HG03442 (cell line): ENCODE results near the gene CPB1.

Source experiments
- ATAC-seq: cut with Tn5 transposase; IDR thresholded peaks from one replicate; pipeline ENCODE4 v1.9.1; 2021; ENCODE audit warnings: mild to moderate bottlenecking, moderate library complexity; ENCODE audit not compliant: unreplicated experiment

Gene CPB1

DNA sequence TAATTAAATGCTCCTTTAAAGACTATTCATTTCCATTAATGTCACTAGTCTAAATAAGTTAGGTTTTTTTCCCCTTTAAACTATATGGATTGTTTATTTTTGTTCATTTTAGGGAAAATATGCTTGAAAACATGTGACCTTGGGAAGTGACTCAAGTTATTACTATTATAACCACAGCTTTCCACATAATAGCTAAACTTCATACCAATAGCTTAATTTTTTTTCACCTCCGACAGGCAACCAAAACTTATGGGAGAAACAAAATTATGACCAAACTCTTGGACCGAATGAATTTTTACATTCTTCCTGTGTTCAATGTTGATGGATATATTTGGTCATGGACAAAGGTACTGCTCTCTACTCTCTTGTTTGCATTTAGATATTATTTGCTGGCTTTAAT, 53.7 kb downstream of the CPB1 start:
- no peak for ATAC-seq

DNA sequence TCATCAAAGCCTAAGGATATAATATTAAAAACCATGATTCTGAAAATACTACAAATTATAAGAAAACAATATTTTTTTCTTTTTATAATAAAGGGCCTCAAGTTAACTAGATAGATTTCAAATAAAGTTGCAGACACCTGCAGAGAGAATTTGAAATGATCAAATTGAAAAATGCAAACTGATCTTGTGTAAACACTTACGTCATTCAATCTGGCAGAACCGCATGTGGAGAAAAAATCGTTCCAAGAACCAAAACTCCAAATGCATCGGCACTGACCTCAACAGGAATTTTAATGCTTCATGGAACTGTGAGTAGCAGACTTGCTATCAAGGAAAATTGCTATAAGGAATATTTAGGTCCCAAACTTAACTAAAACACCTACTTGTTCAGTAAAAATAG, 54.7 kb downstream of the CPB1 start:
- ATAC-seq, result no peak

DNA sequence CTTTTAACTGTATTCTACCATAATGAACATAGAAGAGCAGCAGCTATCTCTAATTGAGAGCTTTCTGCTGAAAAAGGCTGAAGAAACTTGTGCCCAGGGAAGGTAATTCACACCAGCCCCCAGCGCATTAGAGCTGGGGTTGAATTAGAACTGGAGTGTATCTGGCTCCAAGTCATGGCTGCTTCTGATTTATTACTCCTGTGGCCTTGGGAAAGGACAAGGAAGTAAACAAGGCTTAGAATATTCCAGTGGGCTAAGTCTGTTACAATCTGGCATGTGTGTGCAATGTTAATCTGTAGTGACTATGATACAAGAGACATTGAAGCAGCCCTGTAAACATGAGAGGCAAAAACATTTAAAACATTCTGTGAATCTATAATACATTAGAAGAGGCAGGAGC, 55.6 kb downstream of the CPB1 start:
- ATAC-seq, result no peak

DNA sequence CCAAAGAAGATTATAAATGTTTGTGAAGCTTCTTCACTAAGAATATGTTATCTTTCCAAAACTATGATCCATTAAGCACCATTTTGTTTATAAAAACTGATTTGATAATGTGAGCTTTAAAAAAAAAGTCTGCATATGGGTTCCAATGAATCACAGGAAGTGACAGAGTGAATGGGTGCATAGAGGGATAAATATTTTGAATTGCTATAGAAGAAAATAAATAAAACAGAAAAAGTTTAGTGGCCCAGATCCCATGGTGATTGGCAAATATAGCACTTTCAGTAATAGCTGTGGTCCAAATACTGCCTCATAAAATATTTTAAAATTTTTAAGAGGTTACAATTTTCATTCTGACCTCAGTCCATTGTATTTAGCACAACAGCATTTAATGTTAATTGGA, 56.6 kb downstream of the CPB1 start:
- no peak for ATAC-seq

DNA sequence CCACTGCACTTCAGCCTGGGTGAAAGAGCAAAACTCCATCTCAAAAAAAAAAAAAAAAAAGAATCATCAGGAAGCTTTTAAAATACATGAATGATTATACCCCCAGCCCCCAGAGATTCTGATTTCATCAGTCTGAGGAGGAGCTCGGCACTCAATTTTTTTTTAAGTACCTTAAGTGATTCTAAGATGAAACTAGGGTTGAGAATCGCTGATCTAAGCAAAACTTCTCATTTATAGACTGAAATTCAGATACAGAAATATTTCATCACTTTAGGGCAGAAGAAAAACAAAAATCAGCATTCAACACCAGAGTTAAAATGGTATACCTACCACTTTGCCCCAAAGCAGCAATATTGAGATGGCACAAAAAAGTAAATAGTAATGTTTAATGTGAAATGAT, 62.2 kb downstream of the CPB1 start:
- no peak for ATAC-seq

DNA sequence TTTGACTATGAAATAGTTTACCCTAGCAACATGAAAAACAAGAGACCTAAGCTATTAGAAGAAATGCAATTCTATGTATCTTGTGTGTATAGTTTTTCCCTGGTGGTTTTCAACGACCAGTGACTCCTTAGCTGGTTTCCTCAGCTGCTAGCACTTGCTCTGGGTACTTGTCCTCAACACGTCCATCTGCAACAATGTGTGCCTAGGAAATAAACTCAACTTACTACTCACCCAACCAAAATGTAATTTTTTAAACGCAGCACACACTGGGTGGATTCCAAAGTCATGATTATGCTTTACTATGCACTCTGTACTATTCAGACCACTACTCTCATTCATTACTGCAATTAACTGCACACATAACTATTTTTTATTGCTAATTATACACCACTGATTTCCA, 68.5 kb downstream of the CPB1 start:
- ATAC-seq, result no peak

DNA sequence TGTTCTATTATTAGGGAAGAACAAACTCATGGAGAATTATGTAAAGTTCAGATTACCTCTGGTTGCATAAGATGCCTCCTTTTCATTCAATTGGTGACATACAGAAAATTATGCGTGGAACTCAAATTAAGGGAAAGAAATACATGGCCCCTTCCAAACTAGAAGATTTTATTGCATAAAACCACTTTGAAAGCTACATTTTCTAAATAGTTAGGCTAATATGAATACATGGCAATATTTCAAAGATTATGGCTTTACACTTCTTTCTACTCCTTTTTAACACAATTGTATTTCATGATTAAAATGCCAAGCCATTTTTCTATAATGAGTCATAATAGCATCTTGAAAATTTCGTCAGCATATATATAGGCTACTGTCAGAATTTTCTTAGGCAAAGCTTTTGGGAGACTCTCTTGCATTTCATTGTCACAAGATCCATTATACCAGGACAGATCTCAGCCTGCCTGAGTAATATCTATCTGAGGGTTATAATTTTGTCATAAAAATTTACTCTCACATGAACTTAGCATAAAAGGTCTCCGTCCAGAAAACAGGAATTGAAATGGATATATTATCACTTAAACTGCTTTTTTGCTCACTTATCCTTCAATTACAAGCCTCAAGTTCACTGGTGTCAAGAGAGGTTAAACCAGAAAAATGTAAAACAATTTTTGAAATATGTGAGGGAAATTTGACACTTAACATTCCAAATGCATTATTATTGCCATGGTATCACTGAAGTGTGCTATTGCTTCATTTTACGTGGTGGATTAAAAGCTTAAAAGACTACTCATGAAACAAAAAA, 74.6 kb downstream of the CPB1 start:
- no peak for ATAC-seq

DNA sequence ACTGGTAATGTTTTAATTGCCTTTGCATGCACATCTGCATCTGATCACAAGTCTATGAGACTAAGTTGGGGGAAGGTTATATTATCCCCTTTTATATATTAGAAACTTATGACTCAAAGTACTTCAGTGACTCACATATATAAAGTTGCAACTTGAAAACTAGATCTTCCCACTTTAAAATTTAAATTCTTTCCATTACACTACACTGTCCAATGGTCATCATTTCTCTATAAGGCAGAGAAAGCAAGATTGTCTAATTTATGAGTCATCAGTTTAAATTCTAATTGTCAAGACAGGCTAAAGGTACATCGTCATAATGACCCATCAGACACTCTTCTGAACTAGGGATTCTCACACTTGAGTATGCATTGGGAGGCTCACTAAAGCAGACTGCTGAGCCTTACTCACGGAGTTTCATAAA, 75.4 kb downstream of the CPB1 start:
- ATAC-seq, result no peak

DNA sequence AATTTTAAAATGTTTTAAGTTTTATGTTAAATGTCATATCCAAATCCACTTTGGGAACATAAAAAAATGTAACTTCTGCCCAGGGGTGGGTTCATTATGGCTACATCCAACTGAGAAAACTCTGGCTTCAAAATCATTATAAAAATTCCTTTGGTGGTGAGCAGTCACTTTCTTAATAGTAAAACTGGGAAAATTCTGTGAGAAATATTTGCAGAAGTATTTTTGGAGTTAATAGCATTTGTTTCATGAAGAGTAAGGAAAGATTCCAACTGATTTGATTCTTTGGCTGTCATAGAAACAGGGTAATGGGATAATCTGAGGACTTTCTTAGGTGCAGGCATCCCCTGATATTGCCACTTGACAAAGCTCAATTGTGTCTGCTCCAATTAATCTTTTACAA, 76.3 kb downstream of the CPB1 start:
- ATAC-seq, result no peak

DNA sequence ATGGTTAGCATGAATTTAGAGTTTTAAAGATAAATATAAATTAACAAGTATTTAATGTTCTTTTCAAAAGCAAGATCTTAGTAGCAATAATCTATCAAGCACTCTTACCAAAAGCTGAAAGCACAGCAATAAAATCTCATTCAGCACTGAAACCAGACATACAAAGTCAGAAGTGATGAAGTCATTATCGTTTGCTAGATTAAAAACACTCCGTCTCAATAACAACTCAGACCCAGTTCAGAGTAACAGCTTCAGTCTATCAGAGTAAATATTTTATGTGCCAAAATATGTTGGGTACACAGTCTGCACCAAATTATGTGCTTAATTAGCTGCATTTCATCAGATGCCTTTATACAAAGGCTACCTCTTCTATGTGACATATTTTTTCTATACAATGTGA, 79.1 kb downstream of the CPB1 start:
- no peak for ATAC-seq
